Measurements from ENCODE around the gene ALG6.

DNA sequence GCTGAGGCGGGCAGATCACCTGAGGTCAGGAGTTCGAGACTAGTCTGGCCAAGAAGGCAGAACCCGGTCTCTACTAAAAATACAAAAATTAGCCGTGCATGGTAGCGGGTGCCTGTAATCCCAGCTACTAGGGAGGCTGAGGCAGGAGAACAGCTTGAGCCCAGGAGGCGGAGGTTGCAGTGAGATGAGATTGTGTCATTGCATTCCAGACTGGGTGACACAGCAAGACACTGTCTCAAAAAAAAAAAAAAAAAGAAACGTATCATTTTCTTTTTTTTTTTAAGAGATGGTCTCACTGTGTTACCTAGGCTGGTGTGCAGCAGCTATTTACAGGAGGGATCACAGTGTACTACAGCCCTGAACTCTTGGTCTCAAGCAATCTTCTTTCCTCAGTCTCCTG is 108.3 kb downstream of the ALG6 start:
- TF ChIP-seq, protein P1, sequence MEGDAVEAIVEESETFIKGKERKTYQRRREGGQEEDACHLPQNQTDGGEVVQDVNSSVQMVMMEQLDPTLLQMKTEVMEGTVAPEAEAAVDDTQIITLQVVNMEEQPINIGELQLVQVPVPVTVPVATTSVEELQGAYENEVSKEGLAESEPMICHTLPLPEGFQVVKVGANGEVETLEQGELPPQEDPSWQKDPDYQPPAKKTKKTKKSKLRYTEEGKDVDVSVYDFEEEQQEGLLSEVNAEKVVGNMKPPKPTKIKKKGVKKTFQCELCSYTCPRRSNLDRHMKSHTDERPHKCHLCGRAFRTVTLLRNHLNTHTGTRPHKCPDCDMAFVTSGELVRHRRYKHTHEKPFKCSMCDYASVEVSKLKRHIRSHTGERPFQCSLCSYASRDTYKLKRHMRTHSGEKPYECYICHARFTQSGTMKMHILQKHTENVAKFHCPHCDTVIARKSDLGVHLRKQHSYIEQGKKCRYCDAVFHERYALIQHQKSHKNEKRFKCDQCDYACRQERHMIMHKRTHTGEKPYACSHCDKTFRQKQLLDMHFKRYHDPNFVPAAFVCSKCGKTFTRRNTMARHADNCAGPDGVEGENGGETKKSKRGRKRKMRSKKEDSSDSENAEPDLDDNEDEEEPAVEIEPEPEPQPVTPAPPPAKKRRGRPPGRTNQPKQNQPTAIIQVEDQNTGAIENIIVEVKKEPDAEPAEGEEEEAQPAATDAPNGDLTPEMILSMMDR (IDR thresholded peaks at IDR 0.05) = no peak
- TF ChIP-seq POLR2A (IDR thresholded peaks at IDR 0.05) (no peak), POLR2AphosphoS5 (IDR thresholded peaks at IDR 0.05) (no peak), EP300 (IDR thresholded peaks at IDR 0.05) (no peak)
